Measurements from ENCODE around the gene KCND2. TPM values are rescaled to one million over a fixed set of nuclear protein-coding genes. Genes with fewer than 3 reads are reported as not detected.

KCND2 gene
- total RNA-seq, 1 donor, result 17.3 TPM

- DNase-seq (ENCODE audit: low read depth), result no peak
- no peak for TF ChIP-seq CTCF (IDR thresholded peaks at IDR 0.05; ENCODE audit: insufficient read depth, low read depth, low read length)
- no peak overlapping the region for H3K4me3 ChIP-seq (ENCODE audit: low read depth, low read length)
These were observed 59.5 kb downstream of the KCND2 start for GRCh38 chr7:120332433-120332832.

GRCh38 chr7:120334475-120334874 is 61.5 kb downstream of the KCND2 start:
- no peak for TF ChIP-seq CTCF (IDR thresholded peaks at IDR 0.05; ENCODE audit: insufficient read depth, low read depth, low read length)
- H3K4me3 ChIP-seq (ENCODE audit: low read depth, low read length), result no peak overlapping the region
- DNase-seq (ENCODE audit: low read depth), result no peak

- H3K4me3 ChIP-seq (ENCODE audit: low read depth, low read length), result no peak overlapping the region
- peak; percentile 3 for DNase-seq (ENCODE audit: low read depth)
- peak; percentile 57 for TF ChIP-seq CTCF (IDR thresholded peaks at IDR 0.05; ENCODE audit: insufficient read depth, low read depth, low read length)
These were observed 64.4 kb downstream of the KCND2 start for GRCh38 chr7:120337308-120337907.

GRCh38 chr7:120344276-120344675 is 71.3 kb downstream of the KCND2 start:
- DNase-seq (ENCODE audit: low read depth), result peak; percentile 28
- no peak overlapping the region for H3K4me3 ChIP-seq (ENCODE audit: low read depth, low read length)
- no peak for TF ChIP-seq CTCF (IDR thresholded peaks at IDR 0.05; ENCODE audit: insufficient read depth, low read depth, low read length)

- DNase-seq (ENCODE audit: low read depth), result no peak
- no peak for TF ChIP-seq CTCF (IDR thresholded peaks at IDR 0.05; ENCODE audit: insufficient read depth, low read depth, low read length)
These were observed 80.2 kb downstream of the KCND2 start for GRCh38 chr7:120353171-120353570.

GRCh38 chr7:120360918-120361317 is 87.9 kb downstream of the KCND2 start:
- TF ChIP-seq CTCF (IDR thresholded peaks at IDR 0.05; ENCODE audit: insufficient read depth, low read depth, low read length), result no peak
- no peak overlapping the region for H3K4me3 ChIP-seq (ENCODE audit: low read depth, low read length)
- no peak for DNase-seq (ENCODE audit: low read depth)

More at GRCh38 chr7:120353171-120353570, 80.2 kb downstream of the KCND2 start:
- no peak overlapping the region for H3K4me3 ChIP-seq (ENCODE audit: low read depth, low read length)

GRCh38 chr7:120363414-120363813 is 90.4 kb downstream of the KCND2 start:
- H3K4me3 ChIP-seq (ENCODE audit: low read depth, low read length), result no peak overlapping the region
- no peak for TF ChIP-seq CTCF (IDR thresholded peaks at IDR 0.05; ENCODE audit: insufficient read depth, low read depth, low read length)
- DNase-seq (ENCODE audit: low read depth), result no peak

Measured in fibroblast of villous mesenchyme (primary cell).